T-helper 17 cell (primary cell): ENCODE measurements around the gene FGA. TPM values are rescaled to one million over a fixed set of nuclear protein-coding genes. Genes with fewer than 3 reads are reported as not detected.

Experiments
- ATAC-seq: fragments of 150-1000 bp; cut with Tn5 transposase; 2 replicates; pipeline ENCODE4 v1.10.0; 2021; ENCODE audit warnings: mild to moderate bottlenecking, moderate library complexity
- DNase-seq, 3 donors: peaks; one replicate each; pipeline versions ENCODE4 v3.0.0 to v3.0.0-alpha.2; 2020 to 2021
- H3K9me3 ChIP-seq: one replicate; pipeline ENCODE4 v1.7.0; 2013; ENCODE audit warnings: low read length, mild to moderate bottlenecking; ENCODE audit not compliant: control insufficient read depth, poor library complexity, severe bottlenecking
- H3K27ac Mint-ChIP-seq: one replicate; pipeline ENCODE4 v1.8.0; 2022; ENCODE audit warnings: mild to moderate bottlenecking, moderate library complexity, mixed read lengths
- H3K27me3 Mint-ChIP-seq: one replicate; pipeline ENCODE4 v1.8.0; 2022; ENCODE audit warnings: mixed read lengths
- H3K36me3 Mint-ChIP-seq: one replicate; pipeline ENCODE4 v1.8.0; 2022; ENCODE audit warnings: low read depth, mixed read lengths
- H3K4me1 Mint-ChIP-seq: one replicate; pipeline ENCODE4 v1.8.0; 2022; ENCODE audit warnings: mild to moderate bottlenecking, mixed read lengths
- H3K4me3 Mint-ChIP-seq: one replicate; pipeline ENCODE4 v1.8.0; 2022; ENCODE audit warnings: mild to moderate bottlenecking, moderate library complexity, mixed read lengths
- total RNA-seq, 4 donors: library from RNA in 2 of 4; stranded (reverse) in 2 of 4; gene quantifications; one replicate each; pipeline ENCODE4 v1.2.3 and lab custom pipeline; 2022 to 2026

Gene FGA
- total RNA-seq, 2 donors from 2014 or later = not detected

DNA sequence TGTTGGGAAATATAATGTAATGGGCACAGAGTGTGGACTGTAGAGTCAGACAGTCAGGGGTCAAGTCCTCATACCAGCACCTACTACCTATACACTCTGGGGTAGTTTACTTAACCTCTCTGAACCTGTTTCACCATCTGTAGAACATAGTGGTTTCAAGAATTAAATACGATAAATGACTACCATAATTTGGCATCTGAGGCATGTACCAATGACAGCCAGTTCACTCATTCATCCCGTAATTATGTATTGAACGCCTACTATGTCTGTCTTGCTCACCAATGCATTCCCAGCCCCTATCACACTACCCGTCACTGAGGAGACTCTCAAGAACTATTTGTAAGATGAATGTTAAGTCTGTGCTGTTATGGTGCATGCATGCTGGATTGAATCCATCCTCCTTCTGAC is 29.7 kb downstream of the FGA start:
- peaks cover 22% of the 10 kb centered on the region for H3K27me3 Mint-ChIP-seq
- no peaks in the 10 kb centered on the region for H3K9me3 ChIP-seq
- peaks cover 10% of the 10 kb centered on the region for H3K4me1 Mint-ChIP-seq
- H3K27ac Mint-ChIP-seq = no peak overlapping the region
- no peak overlapping the region for H3K4me3 Mint-ChIP-seq
- ATAC-seq = no peak
- no peak for DNase-seq
- H3K36me3 Mint-ChIP-seq = no peaks in the 10 kb centered on the region

DNA sequence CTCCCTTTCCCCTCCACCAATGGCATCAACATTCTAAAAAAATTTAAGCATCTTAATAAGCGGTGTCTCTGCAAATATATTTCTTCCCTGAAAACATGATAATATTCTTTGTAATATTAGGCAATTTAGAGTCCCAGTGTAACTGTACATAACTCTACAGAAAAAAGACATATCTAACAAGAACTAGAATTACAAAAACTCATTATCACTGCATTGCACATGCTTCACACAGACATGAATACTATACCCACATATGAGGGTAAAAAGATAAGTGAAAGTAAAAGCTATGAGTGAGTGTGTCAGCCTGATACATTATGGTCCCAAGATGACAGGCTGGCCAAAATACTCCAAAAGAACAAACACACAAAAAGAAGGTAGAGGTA is 30.1 kb downstream of the FGA start:
- H3K27me3 Mint-ChIP-seq = peaks cover 22% of the 10 kb centered on the region
- H3K9me3 ChIP-seq = no peaks in the 10 kb centered on the region
- H3K4me1 Mint-ChIP-seq = peaks cover 10% of the 10 kb centered on the region
- ATAC-seq = no peak
- DNase-seq = no peak
- no peaks in the 10 kb centered on the region for H3K36me3 Mint-ChIP-seq
- no peak overlapping the region for H3K27ac Mint-ChIP-seq
- H3K4me3 Mint-ChIP-seq = no peak overlapping the region

DNA sequence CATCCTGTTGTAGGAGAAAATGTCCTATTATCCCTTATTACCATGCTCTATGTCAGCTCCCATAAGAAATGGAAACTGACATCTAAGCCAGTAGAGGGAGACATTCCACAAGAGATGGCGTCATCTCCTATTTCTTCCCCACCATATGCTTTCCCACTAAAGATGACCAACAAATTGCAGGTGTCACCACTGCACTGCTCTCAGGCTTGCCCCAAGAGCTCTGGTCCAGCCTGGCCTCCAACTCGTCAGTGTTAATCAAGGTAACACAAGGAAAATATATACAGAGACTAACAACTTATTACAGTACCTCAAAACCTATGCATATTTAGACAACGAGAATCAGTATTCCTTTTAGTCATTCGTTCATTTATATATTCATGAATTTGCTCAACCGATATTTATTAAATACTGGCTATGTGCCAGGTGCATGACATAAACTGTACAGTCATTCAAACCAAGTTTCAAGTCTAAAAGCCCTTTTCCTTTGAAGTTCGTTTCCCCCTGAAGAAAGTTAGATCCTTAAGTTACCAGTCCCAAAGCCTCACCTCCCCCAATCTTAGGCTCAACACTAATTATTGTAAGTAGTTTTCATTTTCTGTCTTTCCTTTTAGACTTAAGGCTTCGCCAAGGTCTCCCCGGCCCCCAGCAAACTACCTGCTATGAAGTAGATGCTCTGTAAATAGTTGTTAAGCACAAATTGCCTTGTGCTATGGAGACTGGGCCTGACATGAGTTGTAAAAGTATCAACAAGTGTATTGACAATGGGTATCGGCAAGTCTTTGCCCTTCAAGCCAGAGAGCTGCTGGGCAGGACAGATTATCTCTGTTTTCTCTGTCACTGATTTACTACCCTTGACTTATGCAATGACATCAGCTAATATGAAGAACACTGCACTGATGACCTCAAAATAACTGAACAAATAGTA is 30.8 kb downstream of the FGA start:
- H3K4me3 Mint-ChIP-seq = no peak overlapping the region
- no peak overlapping the region for H3K27ac Mint-ChIP-seq
- H3K9me3 ChIP-seq = no peaks in the 10 kb centered on the region
- H3K27me3 Mint-ChIP-seq = peaks cover 22% of the 10 kb centered on the region
- peaks cover 10% of the 10 kb centered on the region for H3K4me1 Mint-ChIP-seq
- H3K36me3 Mint-ChIP-seq = no peaks in the 10 kb centered on the region
- no peak for DNase-seq
- ATAC-seq = no peak

DNA sequence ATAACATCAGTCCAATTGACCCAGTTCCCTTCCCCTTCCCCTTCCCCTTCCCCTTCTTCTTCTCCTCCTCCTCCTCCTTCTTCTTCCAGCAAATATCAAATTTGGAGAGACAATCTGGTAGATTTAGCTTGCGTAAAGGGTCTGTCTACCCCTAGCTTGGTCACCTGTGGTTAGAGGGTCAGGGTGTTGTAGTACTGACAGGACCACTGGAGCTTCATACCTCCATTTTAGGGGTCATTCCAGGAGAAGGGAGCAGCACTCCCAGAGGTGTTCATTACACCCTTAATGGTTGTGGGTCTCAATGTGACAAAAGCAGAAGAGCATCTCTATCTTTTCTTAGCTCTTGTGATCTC is 31.4 kb downstream of the FGA start:
- ATAC-seq (no peak), DNase-seq (no peak)
- Mint-ChIP-seq H3K27ac (no peak overlapping the region), H3K4me1 (peaks cover 10% of the 10 kb centered on the region), H3K27me3 (peaks cover 22% of the 10 kb centered on the region), H3K36me3 (no peaks in the 10 kb centered on the region), H3K4me3 (no peak overlapping the region)
- H3K9me3 ChIP-seq = no peaks in the 10 kb centered on the region

DNA sequence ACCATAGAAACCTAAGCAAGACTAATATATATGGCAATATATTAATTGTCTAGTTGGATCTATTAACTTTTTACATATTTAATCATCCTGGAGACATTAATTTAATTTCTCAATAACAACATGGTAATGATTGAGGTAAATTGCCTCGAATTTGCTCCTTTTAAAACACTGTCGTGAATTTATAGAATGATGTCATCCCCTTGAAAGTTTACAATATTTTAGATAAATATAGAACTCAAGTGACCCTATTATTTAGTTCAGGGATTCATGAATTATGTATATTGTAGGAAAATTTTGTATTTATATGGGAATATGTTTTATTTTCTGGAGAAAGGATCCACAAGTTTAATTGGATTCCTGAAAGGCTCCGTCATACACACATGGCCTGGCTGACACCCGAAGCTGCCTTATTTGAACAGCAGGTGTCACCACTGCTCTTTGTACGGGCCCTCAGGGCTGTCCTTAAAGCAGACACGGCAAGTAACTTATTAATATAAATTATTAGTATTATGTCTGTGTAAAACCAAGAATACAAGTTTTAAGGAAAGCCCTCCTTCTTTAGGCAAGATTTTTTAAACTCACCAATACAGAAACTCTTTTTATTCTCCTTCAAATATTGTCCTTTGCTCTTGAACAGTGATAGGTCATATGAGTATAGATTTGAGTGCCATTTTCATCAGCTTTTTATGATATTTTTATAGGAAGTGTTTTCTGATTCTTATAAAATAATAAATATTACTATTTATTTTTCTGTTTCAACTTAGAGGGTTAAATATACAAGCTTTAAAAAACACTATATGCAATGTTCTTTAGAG is 38.5 kb downstream of the FGA start:
- H3K9me3 ChIP-seq = no peaks in the 10 kb centered on the region
- Mint-ChIP-seq H3K4me1 (peaks cover 22% of the 10 kb centered on the region), H3K4me3 (no peak overlapping the region), H3K36me3 (peaks cover 7% of the 10 kb centered on the region), H3K27me3 (no peaks in the 10 kb centered on the region), H3K27ac (no peak overlapping the region)
- DNase-seq = peak; percentile 33 to 58 (median 47)
- ATAC-seq = peak; percentile 47

DNA sequence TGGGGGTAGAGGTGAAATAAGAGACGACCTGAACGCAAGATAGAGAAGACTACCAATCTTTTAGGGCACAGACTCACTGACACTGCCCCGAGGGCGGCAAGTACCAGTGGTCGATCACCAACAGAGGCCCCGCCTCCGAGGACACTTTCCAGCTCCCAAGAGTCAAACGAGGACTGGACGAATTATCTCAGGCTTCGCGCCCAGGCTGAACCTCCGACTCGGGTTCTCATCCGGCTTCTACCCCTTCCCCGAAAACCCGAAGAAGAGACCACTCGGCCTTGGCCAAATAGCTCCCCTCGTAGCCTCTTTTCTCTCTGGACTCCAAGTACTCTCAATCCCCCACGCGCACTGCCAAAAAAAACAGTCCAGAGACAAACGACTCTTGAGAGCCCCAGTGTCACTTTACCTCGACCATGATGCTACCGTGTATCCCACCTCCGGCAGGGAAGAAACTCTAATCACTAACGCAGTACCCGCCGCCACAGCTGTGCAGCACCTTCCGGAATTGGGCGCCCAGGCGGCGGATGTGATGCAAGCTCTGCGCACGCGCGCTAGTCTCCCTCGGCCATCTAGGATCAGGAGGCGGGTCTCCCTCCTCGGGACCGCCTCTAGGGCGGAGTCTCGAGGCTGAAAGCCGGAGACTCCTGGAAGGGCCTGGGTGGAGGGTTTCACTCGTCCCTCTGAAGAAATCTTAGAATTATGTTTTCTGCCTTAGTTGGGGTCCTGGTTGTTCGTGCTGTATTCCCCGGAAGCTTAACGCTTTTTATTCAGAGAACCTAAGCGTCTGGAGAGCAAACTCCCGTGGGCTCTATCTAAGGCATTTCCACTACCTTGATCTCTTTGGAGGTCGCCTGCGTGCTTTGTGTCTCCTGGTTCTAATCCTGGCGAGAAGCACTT is 40.4 kb downstream of the FGA start, which contains the start of gene PLRG1:
TSS of gene PLRG1 (minus strand) at position 507 of the 897 bp plus-strand sequence. CDS start at position 415, 92 bp downstream.
- Mint-ChIP-seq H3K27me3 (no peaks in the 10 kb centered on the region), H3K27ac (peak within 1 kb of the TSS; percentile 98), H3K4me1 (peaks cover 22% of the 10 kb centered on the region), H3K4me3 (peak within 1 kb of the TSS; percentile 99), H3K36me3 (peaks cover 7% of the 10 kb centered on the region)
- H3K9me3 ChIP-seq = no peaks in the 10 kb centered on the region
- DNase-seq (peak; percentile 95 to 97 (median 96)), ATAC-seq (peak; percentile 96)

DNA sequence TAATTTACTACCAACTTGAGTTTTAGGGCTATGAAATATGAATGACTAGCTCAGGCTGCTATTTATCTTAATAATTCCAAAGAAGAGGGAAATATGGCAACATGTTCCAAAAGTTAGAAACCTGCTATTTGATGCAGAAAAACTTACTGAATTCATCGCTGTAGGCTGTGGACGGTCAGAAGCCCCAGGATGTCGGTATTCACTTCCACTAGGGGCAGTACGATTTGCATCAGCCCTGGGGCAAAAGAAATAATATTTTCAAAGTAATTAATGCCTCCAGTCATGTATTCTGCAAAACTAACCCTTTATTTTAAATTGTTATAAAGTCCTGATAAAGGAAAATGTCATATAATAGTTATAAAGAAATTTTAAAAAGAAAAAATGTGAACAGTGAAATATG is 44.9 kb downstream of the FGA start:
- ATAC-seq = no peak
- peaks cover 20% of the 10 kb centered on the region for H3K4me1 Mint-ChIP-seq

DNA sequence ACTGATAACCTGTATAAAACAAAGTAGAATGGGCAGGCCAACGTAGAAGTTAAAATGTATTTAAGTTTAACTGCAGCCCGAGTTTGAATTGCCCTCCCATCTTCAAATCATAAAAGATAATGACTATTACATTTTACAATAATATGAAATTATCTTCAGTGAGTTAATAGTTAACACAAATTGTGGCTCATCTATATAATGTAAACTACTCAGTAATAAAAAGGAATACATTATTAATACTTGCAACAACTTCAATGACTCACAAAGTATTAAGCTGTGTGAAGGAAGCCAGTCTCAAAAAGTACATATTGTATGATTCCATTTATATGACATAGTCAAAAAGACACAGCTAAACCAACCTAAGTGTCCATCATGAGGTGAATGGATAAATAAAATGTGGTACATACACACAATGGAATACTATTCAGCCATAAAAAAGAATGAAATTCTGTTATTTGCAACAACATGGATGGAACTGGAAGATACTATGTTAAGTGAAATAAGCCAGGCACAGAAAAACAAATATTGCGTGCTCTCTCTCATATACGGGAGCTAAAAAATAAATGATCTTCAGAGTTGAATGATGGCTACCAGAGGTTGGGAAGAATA is 48.2 kb downstream of the FGA start:
- no peaks in the 10 kb centered on the region for H3K9me3 ChIP-seq
- DNase-seq (no peak), ATAC-seq (no peak)
- Mint-ChIP-seq H3K4me1 (peaks cover 11% of the 10 kb centered on the region), H3K4me3 (no peak overlapping the region), H3K36me3 (peaks cover 10% of the 10 kb centered on the region), H3K27me3 (no peaks in the 10 kb centered on the region), H3K27ac (no peak overlapping the region)

More for the DNA sequence above, 44.9 kb downstream of the FGA start:
- Mint-ChIP-seq H3K4me3 (no peak overlapping the region), H3K27ac (no peak overlapping the region), H3K36me3 (peaks cover 14% of the 10 kb centered on the region), H3K27me3 (no peaks in the 10 kb centered on the region)
- DNase-seq = no peak
- H3K9me3 ChIP-seq = no peaks in the 10 kb centered on the region

Other genes starting within 250 kb of the FGA start
- under 1 TPM; 0.12 to 0.21 TPM for gene DCHS2, start 98.9 kb downstream of the FGA start, total RNA-seq
- 10 to 100 TPM; 42.5 to 49.7 TPM for gene PLRG1, start 40.3 kb downstream of the FGA start, total RNA-seq
- gene FGB, start 27.7 kb downstream of the FGA start, total RNA-seq = not detected
- gene FGG, start 21.9 kb upstream of the FGA start, total RNA-seq = not detected
- gene LRAT, start 153.3 kb upstream of the FGA start, total RNA-seq = not detected
- not detected for gene RBM46, start 190.5 kb upstream of the FGA start, total RNA-seq